ENCODE measurements around the gene ERC1. TPM values are rescaled to one million over a fixed set of nuclear protein-coding genes. Genes with fewer than 3 reads are reported as not detected.
A peak's percentile ranks its signal among the peaks of the same experiment; 100 is the strongest.

ERC1 gene
- total and polyA plus RNA-seq, 2 of the 4 experiments (the other 2 are of a cell fraction) = 11.6 to 25.6 TPM

DNA sequence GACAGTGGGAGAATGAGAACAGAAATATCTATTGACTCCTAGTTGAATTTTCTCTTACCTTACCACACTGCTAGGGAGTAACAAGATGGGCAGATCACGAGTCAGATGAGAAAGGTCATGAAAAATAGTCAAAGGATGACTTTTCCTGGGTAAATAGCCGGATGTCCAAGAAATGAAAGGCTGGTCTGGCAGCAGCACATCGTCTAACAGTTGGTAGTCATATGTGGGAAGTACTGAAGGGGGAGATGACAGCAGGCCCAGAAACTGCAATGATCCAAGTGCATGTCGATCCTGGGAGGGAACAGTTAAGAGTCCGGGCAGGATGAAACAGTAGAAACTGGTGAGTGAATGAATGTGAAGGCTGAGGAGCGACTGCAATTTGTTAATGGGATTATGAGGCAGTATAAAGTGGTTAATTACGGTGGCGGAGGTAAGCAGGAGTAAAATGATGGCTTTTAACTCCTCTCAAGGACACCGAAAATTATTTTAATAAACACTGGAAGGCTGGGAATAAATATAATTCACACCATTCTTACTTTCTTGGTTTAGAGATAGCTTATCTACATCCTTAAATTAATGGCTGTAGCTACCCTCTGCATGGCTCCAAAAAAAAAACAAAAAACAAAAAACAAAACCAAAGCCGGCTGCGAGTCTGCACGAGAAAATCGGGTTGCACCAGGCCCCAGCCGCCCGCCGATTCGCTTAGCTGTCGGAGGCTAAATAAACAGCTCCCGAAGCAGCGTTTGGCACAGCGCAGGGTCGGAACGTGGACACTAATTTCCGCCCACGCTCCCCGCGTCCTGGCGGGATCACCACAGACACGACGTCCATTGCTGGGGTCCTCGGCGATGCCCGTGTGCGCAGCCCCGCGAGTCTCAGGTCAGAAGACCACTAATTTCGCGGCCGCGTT is 1.0 kb upstream of the ERC1 start:
- dilution Hi-C loops (cut with HindIII; ENCODE audit: low sequenced_read_pairs, unreplicated experiment) = no loop called here
- TSS peak; percentile 37 for BruUV-seq (replicated peaks)
- Histone ChIP-seq H2BK15ac (ENCODE audit: low read depth, low read length) (peak overlapping the region; percentile 88; the same call in 2 of the 3 replicates), H2AFZ (replicated peaks; ENCODE audit: low read length, poor library complexity) (peak overlapping the region; percentile 96), H3K4me1 (ENCODE audit: control insufficient read depth, insufficient read depth, low read length) (peaks cover 6% of the 10 kb centered on the region), H2BK5ac (ENCODE audit: low read depth, low read length, poor library complexity, severe bottlenecking) (peak overlapping the region; percentile 97), H2AK5ac (ENCODE audit: low read depth, low read length) (peak overlapping the region; percentile 68), H3K4me2 (ENCODE audit: low read depth, low read length) (peak overlapping the region; percentile 56), H3K9me3 (ENCODE audit: control insufficient read depth, insufficient read depth, low read length) (no peaks in the 10 kb centered on the region), H3K56ac (ENCODE audit: extremely low read depth, insufficient read depth, low read length) (peak overlapping the region; percentile 82), H4K5ac (ENCODE audit: low read depth, low read length) (peak overlapping the region; percentile 33), H2BK120ac (ENCODE audit: low read depth, low read length) (peak overlapping the region; percentile 95), H3K18ac (ENCODE audit: low read depth, low read length) (peak overlapping the region; percentile 49), H2AK9ac (replicated peaks; ENCODE audit: low read depth, low read length, poor library complexity) (peak overlapping the region; percentile 99), H4K91ac (ENCODE audit: insufficient read depth, low read depth, low read length) (peak overlapping the region; percentile 90), H3K27ac (ENCODE audit: insufficient read depth, low read length) (peak overlapping the region; percentile 96), H3K23ac (ENCODE audit: low read depth, low read length) (peak overlapping the region; percentile 81), H3K9me1 (ENCODE audit: insufficient read depth, low read length) (peaks cover 9% of the 10 kb centered on the region), H3K14ac (replicated peaks; ENCODE audit: low read depth, low read length) (peak overlapping the region; percentile 99), H3K79me1 (ENCODE audit: low read depth in 1 of 2, low read length in 2 of 2) (peaks cover 19 to 38% of the 10 kb centered on the region in 2 experiments), H3K4ac (ENCODE audit: low read depth, low read length) (peak overlapping the region; percentile 93), H3K36me3 (ENCODE audit: control insufficient read depth, insufficient read depth, low read length) (no peaks in the 10 kb centered on the region), H4K20me1 (ENCODE audit: insufficient read depth, low read length) (peaks cover 9% of the 10 kb centered on the region), H4K8ac (ENCODE audit: low read depth in 2 of 2, low read length in 2 of 2) (peak overlapping the region; percentile 85 to 98), H3K4me3 (ENCODE audit: insufficient read depth, low read depth, low read length) (peak overlapping the region; percentile 77), H3K27me3 (ENCODE audit: control insufficient read depth, insufficient read depth, low read length) (no peaks in the 10 kb centered on the region), H3K9ac (ENCODE audit: low read depth, low read length) (peak overlapping the region; percentile 85), H2BK20ac (ENCODE audit: low read depth, low read length) (peak overlapping the region; percentile 8; the same call in 1 of the 2 replicates)
- POLR2A ChIA-PET (ENCODE audit: unreplicated experiment) = interaction anchor here (0.8 kb wide), 1 partner anchor 41 kb away, joined by 8 read pairs; the partner anchor contains the start of gene RAD52
- WGBS, 2 experiments (ENCODE audit: extremely low coverage in 2 of 2, insufficient read length in 1 of 2) = 0% methylated on average over 15 of the region's 40 CpGs; no CpG with 5 or more reads in 1 of the 2 experiments
- CTCF ChIA-PET = interaction anchor here (0.6 kb wide), 1 partner anchor 136 kb away, joined by 5 read pairs; no protein-coding TSS in a partner anchor
- intact Hi-C loops (cut with micrococcal nuclease) = loop anchor here (2.0 to 10.0 kb wide), 4 partner anchors 41 to 595 kb away; partner anchors contain the start of gene RAD52
- TF ChIP-seq RCOR1 (IDR thresholded peaks at IDR 0.05; ENCODE audit: insufficient replicate concordance, low read length) (peak; percentile 64), MXI1 (IDR thresholded peaks at IDR 0.05; ENCODE audit: borderline replicate concordance, low read depth, low read length) (peak; percentile 35; the same call in 1 of the 2 replicates), CHD1 (IDR thresholded peaks at IDR 0.05; ENCODE audit: low read depth, low read length) (no peak), BHLHE40 (IDR thresholded peaks at IDR 0.05; ENCODE audit: low read depth, low read length) (peak; percentile 60)
- in situ Hi-C loops (cut with MboI; ENCODE audit: low sequenced_read_pairs) = no loop called here
- DNase-seq (peak; percentile 81), ATAC-seq (ENCODE audit: low read depth) (peak; percentile 41)
